ENCODE data around the gene EIF3A.
"Not testable (repeated sequence)": the region's sequence is repeated elsewhere in the genome, so short reads cannot be mapped to it uniquely, and the experiment has no call there.

Gene EIF3A

DNA sequence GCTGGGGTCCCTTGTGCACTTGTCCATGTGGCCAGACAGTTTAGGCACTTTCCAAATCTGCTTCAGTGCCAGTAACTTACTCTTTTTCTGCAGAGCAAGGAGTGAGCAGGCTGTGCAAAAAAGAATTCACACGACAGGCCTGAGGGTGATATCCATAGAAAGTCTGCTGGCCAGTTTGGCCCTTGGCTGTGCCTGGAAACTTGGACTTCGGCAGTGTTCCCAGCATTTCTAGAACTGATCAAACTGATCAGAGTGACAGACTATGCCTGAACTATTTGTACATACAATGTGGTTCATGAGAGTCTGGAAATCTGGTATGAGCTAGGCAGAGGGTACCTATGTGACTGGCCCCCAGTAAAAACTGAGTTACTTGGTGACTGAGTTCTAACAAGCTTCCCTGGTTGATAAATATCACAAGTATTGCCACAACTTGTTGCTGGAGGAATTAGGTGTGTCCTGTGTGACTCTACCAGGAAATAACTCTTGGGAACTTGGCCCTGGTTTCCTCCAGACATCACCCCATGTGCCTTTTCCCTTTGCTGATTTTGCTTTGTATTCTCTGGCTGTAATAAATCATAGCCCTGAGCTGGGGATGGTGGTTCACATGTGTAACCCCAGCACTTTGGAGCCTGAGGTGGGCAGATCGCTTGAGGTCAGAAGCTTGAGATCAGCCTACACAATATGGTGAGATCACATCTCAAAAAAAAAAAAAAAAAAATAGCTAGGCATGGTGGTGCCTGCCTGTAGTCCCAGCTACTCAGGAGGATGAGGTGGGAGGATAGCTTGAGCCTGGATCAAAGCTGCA is 20.0 kb upstream of the EIF3A start:
- DNase-seq (ENCODE audit: low read depth), result no peak

DNA sequence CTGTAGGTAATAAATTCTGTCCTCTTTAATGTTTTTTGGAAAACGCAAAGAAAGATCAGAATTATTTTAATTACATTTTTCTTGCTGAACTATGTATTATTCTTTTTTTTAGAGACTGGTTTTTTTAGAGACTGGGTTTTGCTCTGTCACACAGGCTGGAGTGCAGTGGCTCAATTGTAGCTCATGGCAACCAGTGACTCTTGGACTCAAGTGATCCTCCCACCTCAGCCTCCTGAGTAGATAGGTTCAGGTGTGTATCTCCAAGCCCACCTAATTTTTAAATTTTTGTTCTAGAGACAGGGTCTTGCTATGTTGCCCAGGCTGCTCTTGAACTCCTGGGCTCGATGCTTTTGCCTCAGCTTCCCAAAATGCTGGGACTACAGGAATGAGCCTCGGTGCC is 18.0 kb upstream of the EIF3A start:
- no peak for DNase-seq (ENCODE audit: low read depth)

DNA sequence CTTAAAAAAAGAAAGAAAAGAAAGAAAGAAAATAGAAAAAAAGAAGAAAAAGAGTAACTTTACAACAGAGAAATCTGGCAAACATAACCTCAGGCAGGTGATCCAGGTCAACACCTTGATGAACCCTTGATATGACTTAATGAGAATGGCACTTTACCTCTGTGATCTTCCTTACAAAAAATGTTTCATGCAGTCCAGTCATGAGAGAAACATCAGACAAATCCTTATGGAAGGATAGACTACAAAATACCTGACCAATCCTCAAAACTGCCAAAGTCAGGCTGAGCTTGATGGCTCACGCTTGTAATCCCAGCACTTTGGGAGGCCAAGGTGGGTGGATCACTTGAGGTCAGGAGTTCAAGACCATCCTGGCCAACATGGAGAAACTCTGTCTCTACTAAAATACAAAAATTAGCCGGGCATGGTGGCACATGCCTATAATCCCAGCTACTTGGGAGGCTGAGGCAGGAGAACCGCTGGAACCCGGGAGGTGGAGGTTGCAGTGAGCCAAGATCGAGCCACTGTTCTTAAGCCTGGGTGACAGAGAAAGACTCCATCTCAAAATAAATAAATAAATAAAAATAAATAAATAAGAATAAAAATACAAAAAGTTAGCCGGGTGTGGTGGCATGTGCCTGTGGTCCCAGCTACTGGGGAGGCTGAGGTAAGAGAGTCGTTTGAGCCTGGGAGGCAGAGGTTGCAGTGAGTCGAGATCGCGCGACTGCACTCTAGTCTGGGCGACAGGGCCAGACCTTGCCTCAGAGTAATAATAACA is 16.2 kb upstream of the EIF3A start:
- not testable (repeated sequence) for DNase-seq (ENCODE audit: low read depth)

DNA sequence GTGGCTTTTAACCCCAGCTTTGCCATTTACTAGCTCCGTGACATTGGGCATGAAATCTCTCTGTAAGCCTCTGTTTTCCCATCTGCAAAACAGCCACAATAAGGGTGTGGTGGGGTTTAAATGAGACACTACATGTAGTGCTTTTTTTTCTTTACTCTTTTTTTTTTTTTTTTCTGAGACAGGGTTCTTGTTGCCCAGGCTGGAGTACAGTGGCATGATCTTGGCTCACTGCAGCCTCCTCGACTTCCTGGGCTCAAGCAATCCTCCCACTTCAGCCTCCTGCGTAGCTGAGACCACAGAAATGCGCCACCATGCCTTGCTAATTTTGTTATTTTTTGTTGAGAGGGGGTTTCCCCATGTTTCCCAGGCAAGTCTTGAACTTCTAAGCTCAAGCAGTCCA is 15.0 kb upstream of the EIF3A start:
- no peak for DNase-seq (ENCODE audit: low read depth)

DNA sequence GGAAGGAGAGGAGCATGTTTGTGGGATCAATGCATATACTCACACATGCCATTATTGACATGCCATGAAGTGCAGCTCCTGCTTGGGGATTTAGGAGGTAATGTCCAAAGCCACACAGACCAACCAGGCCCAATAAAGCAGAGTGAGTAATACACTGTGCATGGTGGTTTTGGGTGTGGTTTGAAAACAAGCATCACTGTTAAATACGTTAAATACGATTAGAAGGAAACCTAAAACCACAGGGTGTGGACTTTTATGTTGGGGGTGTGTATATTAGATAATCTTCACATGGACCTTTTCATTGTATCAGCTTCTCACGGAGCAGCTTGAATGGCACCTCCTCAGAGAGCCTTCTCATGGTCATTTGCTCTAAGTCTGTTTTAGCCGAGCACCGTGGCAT is 10.4 kb upstream of the EIF3A start:
- DNase-seq (ENCODE audit: low read depth), result no peak

DNA sequence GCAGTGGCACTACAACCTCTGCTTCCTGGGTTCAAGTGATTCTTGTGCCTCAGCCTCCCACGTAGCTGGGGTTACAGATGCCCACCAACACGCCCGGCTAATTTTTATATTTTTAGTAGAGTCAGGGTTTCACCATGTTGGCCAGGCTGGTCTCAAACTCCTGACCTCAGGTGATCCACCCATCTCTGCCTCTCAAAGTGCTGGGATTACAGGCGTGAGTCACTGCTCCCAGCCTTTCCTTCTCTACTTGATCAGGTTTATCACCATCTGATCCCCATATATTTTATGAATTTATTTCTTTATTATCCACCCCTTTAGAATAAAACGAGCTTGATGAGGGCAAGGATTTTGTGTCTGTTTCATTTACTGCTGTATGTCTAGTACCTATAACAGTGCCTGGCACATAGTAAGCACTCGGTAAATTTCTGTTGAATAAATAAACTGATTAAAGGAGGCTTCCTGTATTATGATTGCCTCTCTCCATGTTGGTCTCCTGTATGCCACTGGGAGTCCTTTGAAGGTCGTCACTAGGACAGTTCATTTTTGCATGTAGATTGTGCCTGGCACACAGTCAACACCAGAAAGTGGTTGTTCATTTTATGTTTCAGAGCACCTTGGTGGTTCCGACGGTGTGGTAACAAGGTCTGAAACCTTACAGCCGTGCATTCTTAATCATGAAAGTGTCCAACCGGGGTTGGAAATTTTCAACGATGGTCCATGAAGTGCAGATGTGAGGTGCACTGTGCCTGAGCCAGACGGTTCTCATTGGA is 9.6 kb upstream of the EIF3A start:
- no peak for DNase-seq (ENCODE audit: low read depth)

DNA sequence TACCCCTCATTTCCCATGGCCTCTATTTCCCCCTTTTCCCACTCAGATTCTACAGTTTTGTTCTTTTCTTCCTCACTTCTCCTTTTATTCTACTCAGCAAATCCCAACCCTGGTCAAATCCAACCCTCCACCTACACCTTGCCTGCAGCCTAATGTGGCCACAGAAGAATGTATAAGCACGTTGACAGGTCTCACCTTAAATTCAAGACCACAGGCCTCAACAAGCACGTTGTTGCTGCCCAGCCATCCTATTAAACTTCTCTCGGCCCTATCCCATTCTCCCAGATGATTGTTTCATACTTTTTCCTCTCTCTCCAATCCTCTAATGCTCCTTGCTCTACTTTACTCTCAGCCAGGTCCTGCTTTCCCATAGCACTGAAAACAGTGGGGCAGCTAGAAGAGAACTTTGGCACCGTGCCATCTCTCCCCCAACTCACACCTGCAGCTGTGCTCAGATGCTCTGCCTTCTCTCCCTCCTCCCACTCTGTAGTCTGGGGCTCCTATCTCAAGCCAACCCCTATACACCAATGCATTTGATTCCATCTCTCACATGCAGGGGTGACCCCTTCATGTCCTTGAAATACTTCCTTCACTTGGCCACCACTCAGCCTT is 6.8 kb upstream of the EIF3A start:
- DNase-seq (ENCODE audit: low read depth), result no peak

DNA sequence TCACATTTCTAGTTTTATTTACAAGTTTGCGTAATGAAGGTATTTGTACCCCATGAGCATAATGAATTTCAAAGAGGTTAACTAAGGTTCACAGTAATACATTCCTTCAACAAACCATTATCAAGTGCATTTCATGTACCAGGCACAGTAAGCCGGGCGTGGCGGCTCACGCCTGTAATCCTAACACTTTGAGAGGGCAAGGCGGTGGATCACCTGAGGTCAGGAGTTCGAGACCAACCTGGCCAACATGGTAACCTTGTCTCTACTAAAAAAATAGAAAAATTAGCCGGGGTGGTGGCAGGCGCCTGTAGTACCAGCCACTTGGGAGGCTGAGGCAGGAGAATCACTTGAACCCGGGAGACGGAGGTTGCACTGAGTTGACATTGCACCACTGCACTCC is 4.3 kb upstream of the EIF3A start:
- DNase-seq (ENCODE audit: low read depth), result no peak

DNA sequence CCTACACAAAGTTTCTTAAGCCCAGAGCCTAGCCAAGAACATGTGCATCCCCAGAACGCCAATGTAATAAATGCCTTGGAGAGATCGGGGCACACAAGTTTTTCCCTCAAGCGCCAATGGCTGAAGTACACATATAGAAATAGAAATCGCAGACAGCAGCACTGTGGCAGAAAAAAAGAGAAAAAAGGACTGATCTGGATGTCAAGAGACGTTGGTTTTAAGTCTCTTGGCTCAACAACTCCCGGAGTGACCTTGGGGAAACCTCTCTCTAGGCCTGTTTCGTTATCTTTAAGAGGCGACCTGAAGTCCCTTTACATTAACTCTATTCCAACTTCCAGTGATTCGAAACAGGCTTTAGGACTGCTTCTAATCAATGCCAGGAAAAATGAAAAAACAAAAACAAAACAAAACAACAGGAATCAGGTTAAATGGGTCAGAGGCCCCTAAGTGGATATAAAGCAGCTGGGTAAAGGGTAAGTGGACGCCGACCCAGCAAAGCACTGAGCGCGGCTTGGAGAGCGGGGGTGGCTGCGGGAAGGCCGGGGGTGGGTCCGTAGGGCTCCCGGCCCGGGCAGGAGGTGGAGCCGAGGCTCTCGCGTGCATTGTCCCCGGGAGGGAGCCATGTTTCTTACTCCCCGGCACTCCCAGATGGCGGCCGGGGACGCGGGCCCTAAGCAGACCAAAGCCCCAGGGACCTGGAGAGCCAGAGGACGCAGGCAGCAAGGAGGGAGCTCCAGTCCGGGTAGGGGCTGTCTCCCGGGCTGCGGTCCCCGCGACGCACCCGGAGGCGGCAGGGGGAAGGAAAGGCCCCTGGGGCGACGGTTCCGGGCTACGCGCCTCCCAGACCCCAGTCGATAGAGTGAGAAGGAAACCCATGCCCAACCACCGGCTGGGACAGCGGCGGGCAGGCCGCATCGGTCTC is 757 bp downstream of the EIF3A start:
- DNase-seq (ENCODE audit: low read depth), result peak; percentile 55

DNA sequence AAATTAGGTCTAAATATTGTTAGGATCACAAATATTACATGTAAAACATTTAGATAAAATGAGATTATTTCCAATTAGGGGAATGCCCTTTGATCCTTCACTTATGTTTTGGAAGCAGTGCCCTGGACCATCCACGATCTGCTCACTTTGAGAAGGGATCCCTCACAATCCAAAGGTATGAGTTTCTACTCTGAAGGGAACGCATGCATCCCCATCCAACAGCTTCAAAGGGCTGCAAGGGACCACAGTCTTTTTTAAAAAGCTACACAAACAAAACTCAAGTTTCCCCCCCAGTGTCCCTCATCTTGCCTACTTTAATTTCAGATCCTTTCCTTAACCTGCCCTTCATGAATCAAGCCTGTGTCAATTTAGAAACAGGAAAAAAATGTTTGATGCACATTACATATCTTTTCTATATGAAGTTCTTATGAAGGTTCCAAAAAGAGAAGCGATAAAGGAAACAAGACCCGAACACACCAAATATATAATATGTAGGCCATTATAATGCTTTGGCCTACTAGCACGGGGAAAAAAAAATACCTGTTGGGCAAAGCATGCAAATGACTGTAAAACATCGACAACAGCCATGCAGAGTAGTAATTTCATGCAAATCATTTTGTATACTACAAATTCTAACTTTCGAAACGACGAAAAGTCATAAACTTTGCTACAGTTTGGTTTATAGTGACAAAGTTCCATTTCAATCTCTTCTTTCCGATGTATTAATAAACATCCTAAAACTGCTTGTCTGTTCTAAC is 2.0 kb downstream of the EIF3A start:
- DNase-seq (ENCODE audit: low read depth), result no peak

DNA sequence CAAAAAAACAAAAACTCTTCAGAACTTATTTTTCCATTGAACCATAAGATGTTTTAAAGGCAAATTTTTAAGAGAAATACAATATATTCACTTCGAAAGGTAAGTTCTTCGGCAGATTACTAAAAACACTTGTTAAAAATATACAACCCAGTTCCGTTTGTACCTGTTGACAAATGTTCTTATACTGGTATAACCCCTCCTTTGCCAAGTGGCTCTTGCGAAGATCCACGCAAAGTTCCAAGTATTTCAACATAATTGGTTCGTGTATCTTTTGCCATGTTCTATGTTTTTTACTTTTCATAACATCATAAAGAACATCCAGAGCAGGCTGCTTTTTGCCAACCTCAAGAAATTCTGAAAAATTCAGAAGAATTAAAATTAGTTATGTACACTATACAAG is 7.0 kb downstream of the EIF3A start:
- no peak for DNase-seq (ENCODE audit: low read depth)

DNA sequence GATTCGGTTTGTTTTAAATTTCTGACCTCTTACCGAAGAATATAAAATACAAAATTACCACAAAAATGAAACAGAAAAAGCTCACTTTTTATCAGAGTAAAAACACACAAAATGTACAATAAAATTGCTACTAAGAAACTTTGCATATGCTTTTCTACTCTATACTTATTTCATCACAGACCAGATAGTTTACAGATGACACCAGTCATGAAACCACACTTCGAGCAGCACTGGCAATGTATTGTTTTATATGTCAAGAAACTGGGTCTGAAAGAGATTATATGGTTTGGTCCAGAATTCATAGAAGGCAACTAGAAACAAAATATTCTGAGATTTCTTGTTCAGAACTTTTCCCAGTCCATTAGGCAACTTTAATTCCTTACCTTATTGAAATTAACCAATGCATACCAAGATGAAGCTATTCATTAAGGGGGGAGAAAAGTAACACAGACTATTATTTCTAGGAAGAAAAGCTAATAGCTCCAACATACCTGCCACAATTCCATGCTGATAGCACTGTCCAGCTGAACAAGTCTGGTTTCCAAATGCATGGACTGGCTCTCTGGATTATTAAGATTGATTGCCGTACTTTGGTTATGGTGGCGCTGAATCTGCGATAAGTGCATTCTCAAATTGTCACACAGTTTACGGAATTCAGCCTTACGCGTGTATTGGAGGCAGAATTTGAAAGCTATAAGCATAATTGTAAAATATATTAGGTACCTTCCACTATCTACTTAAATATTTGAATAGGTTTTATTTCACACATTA is 10.0 kb downstream of the EIF3A start:
- no peak for DNase-seq (ENCODE audit: low read depth)

DNA sequence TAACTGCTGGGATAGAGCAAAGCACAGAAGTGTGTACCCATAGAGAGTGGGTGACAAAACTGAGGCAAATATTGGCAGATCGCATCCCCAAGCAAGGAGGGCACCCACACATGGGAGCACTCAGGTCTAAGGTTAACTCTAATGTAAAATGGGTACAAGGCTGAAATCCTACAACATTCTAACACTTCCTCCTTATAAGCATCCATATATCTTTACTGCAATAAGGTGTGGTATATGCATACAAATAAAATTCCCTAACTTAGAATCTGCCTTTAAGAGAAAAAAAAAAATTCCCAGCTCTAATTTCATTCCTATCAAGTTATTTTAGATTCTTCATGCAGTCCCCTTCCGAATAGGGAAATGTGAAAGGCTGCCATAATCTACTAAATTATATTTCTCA is 18.7 kb downstream of the EIF3A start:
- DNase-seq (ENCODE audit: low read depth), result no peak

DNA sequence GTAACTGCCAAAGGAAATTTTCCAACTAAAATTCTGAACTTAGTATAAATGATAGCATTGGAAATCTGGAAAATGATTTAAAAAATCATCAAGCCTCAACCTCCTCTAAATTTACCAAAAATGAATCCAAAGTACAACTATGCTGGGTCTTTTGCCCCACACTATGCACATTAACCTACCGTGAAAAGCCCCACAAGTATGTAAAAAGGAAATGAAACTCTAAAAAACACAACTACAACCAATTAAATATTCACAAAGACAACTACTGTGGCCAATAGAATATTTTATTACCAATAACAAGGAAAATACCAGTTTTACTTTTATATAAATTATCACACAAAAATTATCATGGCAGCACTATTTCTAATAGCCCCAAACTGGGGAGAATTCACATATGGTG is 19.3 kb downstream of the EIF3A start:
- no peak for DNase-seq (ENCODE audit: low read depth)

DNA sequence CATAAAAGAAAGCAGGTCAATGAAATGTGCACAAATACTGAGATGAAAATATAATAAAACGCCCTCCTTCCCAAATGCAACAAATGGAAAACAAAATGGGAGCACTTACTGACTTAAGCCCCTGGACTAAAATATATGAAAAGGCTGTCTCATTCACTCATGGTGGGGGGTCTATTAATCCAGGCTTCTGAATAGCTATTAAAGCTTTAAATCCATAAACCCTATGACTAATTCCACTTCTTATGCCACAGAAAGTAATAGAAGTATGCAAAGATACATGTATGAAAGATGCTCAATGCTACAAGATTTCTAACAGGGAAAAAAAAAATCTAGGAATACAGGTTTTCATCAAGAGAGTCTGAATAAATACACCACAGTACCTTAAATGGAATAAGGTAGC is 20.5 kb downstream of the EIF3A start:
- no peak for DNase-seq (ENCODE audit: low read depth)

DNA sequence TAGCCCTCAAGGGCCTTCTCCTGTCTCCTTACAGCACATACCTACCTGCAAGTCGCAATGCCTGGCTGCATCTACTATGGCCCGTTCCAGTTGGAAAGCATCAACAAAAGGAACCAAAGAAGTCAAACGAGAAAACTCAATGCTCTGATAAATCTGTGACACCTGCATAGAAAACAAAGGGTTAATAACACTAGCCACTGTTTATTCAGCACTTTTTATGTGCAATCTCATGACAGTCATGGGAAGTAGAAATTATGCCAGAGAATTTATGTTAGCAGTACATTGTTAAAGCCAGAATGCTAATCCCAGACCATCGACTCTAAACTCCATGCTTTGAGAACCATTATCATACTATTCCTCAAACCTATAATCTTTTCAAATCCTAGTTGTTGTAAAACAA is 21.1 kb downstream of the EIF3A start:
- no peak for DNase-seq (ENCODE audit: low read depth)

DNA sequence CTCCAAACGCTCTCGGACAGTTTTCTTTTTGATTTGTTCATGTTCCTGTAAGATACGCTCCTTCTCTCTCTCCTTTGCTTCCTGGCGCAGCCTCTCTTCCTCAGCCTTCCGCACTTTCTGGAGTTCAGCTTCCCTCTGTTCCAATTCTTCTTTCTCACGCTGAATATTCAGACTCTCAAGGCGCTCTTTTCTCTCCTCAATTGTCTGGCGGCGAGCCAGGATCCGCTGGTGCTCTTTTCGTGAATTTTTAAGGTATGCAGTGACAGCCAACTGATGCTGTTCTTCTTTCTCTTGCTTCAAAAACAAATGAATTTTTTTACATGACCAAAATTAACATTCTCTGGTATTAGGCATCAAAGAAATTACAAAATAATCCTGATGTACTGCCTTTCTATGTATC is 22.6 kb downstream of the EIF3A start:
- no peak for DNase-seq (ENCODE audit: low read depth)

DNA sequence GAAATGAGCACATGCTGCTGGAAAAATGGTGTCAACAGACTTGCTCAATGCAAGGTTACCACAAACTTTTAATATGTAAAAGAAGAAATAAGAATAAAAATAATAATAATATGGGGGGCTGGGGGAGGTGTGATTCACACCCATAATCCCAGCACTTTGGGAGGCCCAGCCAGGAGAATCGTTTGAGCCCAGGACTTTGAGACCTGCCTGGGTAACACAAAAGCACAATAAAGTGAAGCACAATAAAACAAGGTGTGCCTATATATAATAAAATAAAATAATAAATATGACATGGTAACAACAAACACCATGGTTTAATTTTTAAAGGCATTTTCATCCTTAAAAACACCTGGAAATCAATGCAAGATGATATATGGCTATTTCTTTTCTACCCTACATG is 25.1 kb downstream of the EIF3A start:
- DNase-seq (ENCODE audit: low read depth), result no peak

DNA sequence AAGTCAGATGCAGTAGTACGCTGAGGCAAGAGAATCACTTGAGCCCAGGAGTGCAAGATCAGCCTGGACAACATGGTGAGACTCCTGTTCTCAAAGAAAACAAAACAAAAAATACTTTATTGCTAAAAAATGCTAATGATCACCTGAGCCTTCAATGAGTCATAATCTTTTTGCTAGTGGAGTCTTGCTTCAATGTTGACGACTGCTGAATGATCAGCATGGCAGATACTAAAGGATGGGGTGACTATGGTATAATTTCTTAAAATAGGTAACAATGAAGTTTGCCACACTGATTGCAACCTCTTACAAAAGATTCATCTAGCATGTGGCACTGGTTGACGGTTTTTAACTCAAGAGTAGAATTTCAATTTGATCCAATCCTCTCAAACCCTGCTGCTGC is 28.8 kb downstream of the EIF3A start:
- no peak for DNase-seq (ENCODE audit: low read depth)

DNA sequence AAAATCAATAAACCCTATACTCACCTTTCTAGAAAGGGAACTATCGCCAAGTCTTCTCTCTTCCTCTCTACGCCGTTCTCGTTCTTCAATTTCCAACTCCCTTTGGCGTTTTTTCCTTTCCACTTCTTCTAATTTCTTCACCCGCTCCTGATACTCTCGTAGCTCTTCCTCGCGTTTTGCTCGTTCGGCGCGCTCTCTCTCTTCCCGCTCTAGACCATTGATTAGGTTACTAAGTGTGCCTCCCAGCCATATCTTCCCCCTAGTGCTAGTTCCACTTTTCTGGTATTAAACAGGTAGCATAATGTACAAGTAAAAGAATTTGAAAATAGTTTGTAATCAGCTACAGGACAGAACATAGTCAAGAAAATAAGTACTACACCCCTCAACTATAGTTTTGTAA is 30.8 kb downstream of the EIF3A start:
- no peak for DNase-seq (ENCODE audit: low read depth)

Measured in stimulated activated CD4-positive, alpha-beta T cell treated with anti-CD3 and anti-CD28 coated beads, Interleukin-2, amount 100 ng/mL, for 4 hours (primary cell).